ENCODE data around the gene TGFBR2.

TGFBR2 gene

GRCh38 chr3:30606301-30607031 lies at the start of gene TGFBR2:
TGFBR2 (plus strand) TSS chr3:30606601; CDS start chr3:30606884, 283 bp downstream.
- DNase-seq, result peak; percentile 29

- no peak for DNase-seq
These were observed 48.6 kb upstream of the TGFBR2 start for GRCh38 chr3:30557746-30558303.

GRCh38 chr3:30563956-30564355 lies 42.4 kb upstream of the TGFBR2 start:
- no peak for DNase-seq

- DNase-seq, result no peak
These were observed 39.2 kb upstream of the TGFBR2 start for GRCh38 chr3:30567139-30567753.

- no peak for DNase-seq
These were observed 29.5 kb upstream of the TGFBR2 start for GRCh38 chr3:30576946-30577345.

GRCh38 chr3:30577788-30578187 lies 28.6 kb upstream of the TGFBR2 start:
- DNase-seq, result no peak

- DNase-seq, result no peak
These were observed 27.9 kb upstream of the TGFBR2 start for GRCh38 chr3:30578479-30578878.

- no peak for DNase-seq
These were observed 27.3 kb upstream of the TGFBR2 start for GRCh38 chr3:30578986-30579579.

GRCh38 chr3:30581067-30581585 lies 25.3 kb upstream of the TGFBR2 start:
- DNase-seq, result no peak

GRCh38 chr3:30581982-30582381 lies 24.4 kb upstream of the TGFBR2 start:
- DNase-seq, result no peak

- no peak for DNase-seq
These were observed 22.4 kb upstream of the TGFBR2 start for GRCh38 chr3:30583973-30584372.

GRCh38 chr3:30585654-30586053 lies 20.7 kb upstream of the TGFBR2 start:
- DNase-seq, result no peak

- DNase-seq, result no peak
These were observed 20.1 kb upstream of the TGFBR2 start for GRCh38 chr3:30586096-30586805.

- DNase-seq, result no peak
These were observed 19.5 kb upstream of the TGFBR2 start for GRCh38 chr3:30586806-30587486.

- no peak for DNase-seq
These were observed 18.5 kb upstream of the TGFBR2 start for GRCh38 chr3:30587904-30588303.

- DNase-seq, result no peak
These were observed 10.2 kb upstream of the TGFBR2 start for GRCh38 chr3:30596152-30596551.

- DNase-seq, result no peak
These were observed 9.2 kb upstream of the TGFBR2 start for GRCh38 chr3:30597131-30597768.

GRCh38 chr3:30597769-30598134 lies 8.6 kb upstream of the TGFBR2 start:
- DNase-seq, result no peak

GRCh38 chr3:30598668-30599545 lies 7.5 kb upstream of the TGFBR2 start:
- no peak for DNase-seq

GRCh38 chr3:30600572-30600971 lies 5.8 kb upstream of the TGFBR2 start:
- no peak for DNase-seq

GRCh38 chr3:30602946-30603345 lies 3.5 kb upstream of the TGFBR2 start:
- DNase-seq, result no peak

All from DMS 273 treated with DMSO at 0.1 percent for 48 hours (cell line).